Progenitor cell of endocrine pancreas (in vitro differentiated cells): ENCODE measurements around the gene EIF2AK3. TPM values are rescaled to one million over a fixed set of nuclear protein-coding genes. Genes with fewer than 3 reads are reported as not detected.

ENCODE experiments used
- DNase-seq: peaks from one replicate; pipeline ENCODE4 v3.0.0; 2021; ENCODE audit warnings: low spot score; ENCODE audit not compliant: unreplicated experiment
- H3K27ac Mint-ChIP-seq: 2 replicates; pipeline ENCODE4 v1.8.0; 2021; ENCODE audit warnings: mild to moderate bottlenecking, moderate library complexity, mixed read lengths
- H3K27me3 Mint-ChIP-seq: 2 replicates; pipeline ENCODE4 v1.8.0; 2021; ENCODE audit warnings: mixed read lengths
- H3K36me3 Mint-ChIP-seq: 2 replicates; pipeline ENCODE4 v1.8.0; 2022; ENCODE audit warnings: mixed read lengths; ENCODE audit not compliant: insufficient read depth
- H3K4me1 Mint-ChIP-seq: 2 replicates; pipeline ENCODE4 v1.8.0; 2021; ENCODE audit warnings: low read depth, mixed read lengths
- H3K4me3 Mint-ChIP-seq: 2 replicates; pipeline ENCODE4 v1.8.0; 2021; ENCODE audit warnings: low read depth, mild to moderate bottlenecking, moderate library complexity, mixed read lengths
- H3K9me3 Mint-ChIP-seq: 2 replicates; pipeline ENCODE4 v1.8.0; 2021; ENCODE audit warnings: low read depth, mixed read lengths
- CTCF ChIP-seq: fragments of 200-600 bp; sonication (generic); IDR thresholded peaks from one replicate; pipeline ENCODE4 v1.5.0; 2021; ENCODE audit warnings: antibody characterized with exemption, mild to moderate bottlenecking; ENCODE audit not compliant: unreplicated experiment
- long read RNA-seq: library from polyadenylated mRNA; unstranded; transcript quantifications from one replicate; pipeline ENCODE4 v2.0.0, GENCODE V29; 2020
- total RNA-seq: library from RNA; stranded (reverse); gene quantifications from 2 replicates; pipeline ENCODE4 v1.2.1, GENCODE V29; 2021

EIF2AK3 gene
- total RNA-seq = 20.5 and 28.1 TPM in 2 replicates
- long read RNA-seq, partial matches to known transcripts = 6 of 6 reads
- long read RNA-seq, other reads (novel, unspliced or antisense) = 0 of 6 reads

- Mint-ChIP-seq H3K9me3 (no peaks in the 10 kb centered on the region), H3K4me3 (peak within 1 kb of the TSS; percentile 92), H3K4me1 (peaks cover 8% of the 10 kb centered on the region), H3K36me3 (no peaks in the 10 kb centered on the region), H3K27me3 (no peaks in the 10 kb centered on the region), H3K27ac (peak within 1 kb of the TSS; percentile 99)
- TF ChIP-seq CTCF = no peak
- DNase-seq = peak; percentile 96
These were observed at the start of gene EIF2AK3 for GRCh38 chr2:88627055-88627855. Gene EIF2AK3, minus strand, starts transcription at chr2:88627464. Its CDS starts 190 bp downstream, at chr2:88627274.

- TF ChIP-seq CTCF = no peak
- Mint-ChIP-seq H3K27ac (no peak overlapping the region), H3K4me1 (peaks cover 1% of the 10 kb centered on the region), H3K27me3 (peaks cover 8% of the 10 kb centered on the region), H3K36me3 (no peaks in the 10 kb centered on the region), H3K9me3 (no peaks in the 10 kb centered on the region), H3K4me3 (no peak overlapping the region)
- no peak for DNase-seq
These were observed 46.1 kb upstream of the EIF2AK3 start for GRCh38 chr2:88673363-88673762.

GRCh38 chr2:88671786-88672427 lies 44.6 kb upstream of the EIF2AK3 start:
- H3K9me3 Mint-ChIP-seq = no peaks in the 10 kb centered on the region
- peak; percentile 93 for TF ChIP-seq CTCF
- peaks cover 1% of the 10 kb centered on the region for H3K4me1 Mint-ChIP-seq
- no peak overlapping the region for H3K4me3 Mint-ChIP-seq
- H3K27me3 Mint-ChIP-seq = peaks cover 8% of the 10 kb centered on the region
- no peak overlapping the region for H3K27ac Mint-ChIP-seq
- no peak for DNase-seq
- H3K36me3 Mint-ChIP-seq = no peaks in the 10 kb centered on the region

- H3K27me3 Mint-ChIP-seq = peaks cover 8% of the 10 kb centered on the region
- H3K4me1 Mint-ChIP-seq = peaks cover 1% of the 10 kb centered on the region
- no peak for DNase-seq
- no peak overlapping the region for H3K27ac Mint-ChIP-seq
- TF ChIP-seq CTCF = peak; percentile 69
- H3K36me3 Mint-ChIP-seq = no peaks in the 10 kb centered on the region
- no peaks in the 10 kb centered on the region for H3K9me3 Mint-ChIP-seq
- no peak overlapping the region for H3K4me3 Mint-ChIP-seq
These were observed 42.4 kb upstream of the EIF2AK3 start for GRCh38 chr2:88669482-88670214.

- H3K27ac Mint-ChIP-seq = peak overlapping the region; percentile 4
- H3K36me3 Mint-ChIP-seq = no peaks in the 10 kb centered on the region
- peaks cover 1% of the 10 kb centered on the region for H3K4me1 Mint-ChIP-seq
- no peak overlapping the region for H3K4me3 Mint-ChIP-seq
- H3K27me3 Mint-ChIP-seq = peaks cover 8% of the 10 kb centered on the region
- no peak for DNase-seq
- no peaks in the 10 kb centered on the region for H3K9me3 Mint-ChIP-seq
- no peak for TF ChIP-seq CTCF
These were observed 41.6 kb upstream of the EIF2AK3 start for GRCh38 chr2:88668862-88669261.
